ENCODE results near the gene MTUS2.

DNA sequence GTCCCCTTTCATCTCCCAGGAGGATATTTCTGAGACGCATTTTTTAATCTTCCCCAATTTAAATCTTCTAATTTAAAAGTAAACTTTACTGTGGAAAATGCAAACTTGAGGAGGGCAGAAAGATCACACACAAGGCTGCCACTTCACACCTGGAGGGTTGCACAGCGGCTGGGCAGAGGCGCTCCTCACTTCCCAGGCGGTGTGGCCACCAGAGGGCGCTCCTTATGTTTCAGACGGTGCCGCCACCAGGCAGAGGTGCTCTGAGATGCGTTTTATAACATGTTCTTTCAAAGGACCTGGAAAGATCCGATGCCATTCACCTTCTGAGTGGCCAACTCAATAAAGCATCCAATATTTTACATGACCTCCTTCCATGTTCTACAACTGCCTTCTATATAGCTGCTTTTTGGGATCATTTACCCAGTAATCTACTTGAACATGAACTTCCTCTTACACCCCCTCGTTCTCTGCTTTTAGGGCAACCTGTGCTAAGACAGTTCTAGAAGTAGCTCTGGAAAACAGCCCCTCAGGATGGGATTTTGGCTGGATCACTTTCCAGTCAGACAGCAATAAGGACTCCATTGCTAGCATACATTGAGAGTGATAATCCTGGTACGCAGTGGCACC, 14.8 kb upstream of the MTUS2 start:
- TF ChIP-seq, protein P1, sequence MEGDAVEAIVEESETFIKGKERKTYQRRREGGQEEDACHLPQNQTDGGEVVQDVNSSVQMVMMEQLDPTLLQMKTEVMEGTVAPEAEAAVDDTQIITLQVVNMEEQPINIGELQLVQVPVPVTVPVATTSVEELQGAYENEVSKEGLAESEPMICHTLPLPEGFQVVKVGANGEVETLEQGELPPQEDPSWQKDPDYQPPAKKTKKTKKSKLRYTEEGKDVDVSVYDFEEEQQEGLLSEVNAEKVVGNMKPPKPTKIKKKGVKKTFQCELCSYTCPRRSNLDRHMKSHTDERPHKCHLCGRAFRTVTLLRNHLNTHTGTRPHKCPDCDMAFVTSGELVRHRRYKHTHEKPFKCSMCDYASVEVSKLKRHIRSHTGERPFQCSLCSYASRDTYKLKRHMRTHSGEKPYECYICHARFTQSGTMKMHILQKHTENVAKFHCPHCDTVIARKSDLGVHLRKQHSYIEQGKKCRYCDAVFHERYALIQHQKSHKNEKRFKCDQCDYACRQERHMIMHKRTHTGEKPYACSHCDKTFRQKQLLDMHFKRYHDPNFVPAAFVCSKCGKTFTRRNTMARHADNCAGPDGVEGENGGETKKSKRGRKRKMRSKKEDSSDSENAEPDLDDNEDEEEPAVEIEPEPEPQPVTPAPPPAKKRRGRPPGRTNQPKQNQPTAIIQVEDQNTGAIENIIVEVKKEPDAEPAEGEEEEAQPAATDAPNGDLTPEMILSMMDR (IDR thresholded peaks at IDR 0.05) = no peak
- TF ChIP-seq POLR2AphosphoS5 (IDR thresholded peaks at IDR 0.05) = no peak
- TF ChIP-seq EP300 (IDR thresholded peaks at IDR 0.05) = no peak

Data from stomach (tissue), 4 donors.